HG03103 (cell line): ENCODE results near the gene KCNJ10.

Experiments used
- ATAC-seq: cut with Tn5 transposase; IDR thresholded peaks from one replicate; pipeline ENCODE4 v1.9.1; 2021; ENCODE audit warnings: low read depth; ENCODE audit not compliant: unreplicated experiment

KCNJ10 gene

GRCh38 chr1:160085686-160086455, 15.9 kb upstream of the KCNJ10 start:
- no peak for ATAC-seq

GRCh38 chr1:160084771-160085321, 14.9 kb upstream of the KCNJ10 start:
- ATAC-seq, result no peak

GRCh38 chr1:160083968-160084770, 14.2 kb upstream of the KCNJ10 start:
- ATAC-seq, result peak; percentile 49

- no peak for ATAC-seq
These were observed 13.0 kb upstream of the KCNJ10 start for GRCh38 chr1:160082926-160083325.

GRCh38 chr1:160082487-160082886, 12.5 kb upstream of the KCNJ10 start:
- no peak for ATAC-seq

GRCh38 chr1:160081261-160081936, 11.4 kb upstream of the KCNJ10 start, which contains the start of gene KCNJ9:
Gene KCNJ9 (plus strand): TSS chr1:160081538. CDS start chr1:160084031, 2,493 bp downstream.
- ATAC-seq, result no peak

- no peak for ATAC-seq
These were observed 10.6 kb upstream of the KCNJ10 start for GRCh38 chr1:160080381-160081100.

GRCh38 chr1:160079448-160079847, 9.5 kb upstream of the KCNJ10 start:
- ATAC-seq, result no peak

- ATAC-seq, result peak; percentile 82
These were observed 8.7 kb upstream of the KCNJ10 start for GRCh38 chr1:160078512-160079195.

GRCh38 chr1:160077486-160077885, 7.5 kb upstream of the KCNJ10 start:
- ATAC-seq, result no peak

GRCh38 chr1:160076295-160076694, 6.3 kb upstream of the KCNJ10 start:
- ATAC-seq, result no peak

- no peak for ATAC-seq
These were observed 5.9 kb upstream of the KCNJ10 start for GRCh38 chr1:160075836-160076235.

GRCh38 chr1:160074865-160075264, 4.9 kb upstream of the KCNJ10 start:
- ATAC-seq, result no peak

GRCh38 chr1:160071289-160071688, 1.3 kb upstream of the KCNJ10 start:
- no peak for ATAC-seq

GRCh38 chr1:160070243-160071163, 543 bp upstream of the KCNJ10 start:
- ATAC-seq, result no peak

GRCh38 chr1:160068225-160068624, 1.7 kb downstream of the KCNJ10 start:
- no peak for ATAC-seq

GRCh38 chr1:160066829-160067745, 2.9 kb downstream of the KCNJ10 start:
- no peak for ATAC-seq

- no peak for ATAC-seq
These were observed 5.2 kb downstream of the KCNJ10 start for GRCh38 chr1:160064746-160065145.
